Measurements from ENCODE around the gene LMF2.

LMF2 gene

GRCh38 chr22:50482107-50483074 lies 25.1 kb downstream of the LMF2 start:
- H3K4me3 ChIP-seq (replicated peaks; ENCODE audit: low read depth, low read length): peak overlapping the region; percentile 64
- no peak for DNase-seq (ENCODE audit: low read depth)
- TF ChIP-seq, protein P1, sequence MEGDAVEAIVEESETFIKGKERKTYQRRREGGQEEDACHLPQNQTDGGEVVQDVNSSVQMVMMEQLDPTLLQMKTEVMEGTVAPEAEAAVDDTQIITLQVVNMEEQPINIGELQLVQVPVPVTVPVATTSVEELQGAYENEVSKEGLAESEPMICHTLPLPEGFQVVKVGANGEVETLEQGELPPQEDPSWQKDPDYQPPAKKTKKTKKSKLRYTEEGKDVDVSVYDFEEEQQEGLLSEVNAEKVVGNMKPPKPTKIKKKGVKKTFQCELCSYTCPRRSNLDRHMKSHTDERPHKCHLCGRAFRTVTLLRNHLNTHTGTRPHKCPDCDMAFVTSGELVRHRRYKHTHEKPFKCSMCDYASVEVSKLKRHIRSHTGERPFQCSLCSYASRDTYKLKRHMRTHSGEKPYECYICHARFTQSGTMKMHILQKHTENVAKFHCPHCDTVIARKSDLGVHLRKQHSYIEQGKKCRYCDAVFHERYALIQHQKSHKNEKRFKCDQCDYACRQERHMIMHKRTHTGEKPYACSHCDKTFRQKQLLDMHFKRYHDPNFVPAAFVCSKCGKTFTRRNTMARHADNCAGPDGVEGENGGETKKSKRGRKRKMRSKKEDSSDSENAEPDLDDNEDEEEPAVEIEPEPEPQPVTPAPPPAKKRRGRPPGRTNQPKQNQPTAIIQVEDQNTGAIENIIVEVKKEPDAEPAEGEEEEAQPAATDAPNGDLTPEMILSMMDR (IDR thresholded peaks at IDR 0.05; ENCODE audit: low read length, missing control alignments): no peak

GRCh38 chr22:50481440-50482106 lies 25.9 kb downstream of the LMF2 start, which contains the start of gene ADM2:
Gene ADM2, plus strand, starts transcription at chr22:50481543. Its CDS starts 305 bp downstream, at chr22:50481848.
- no peak for DNase-seq (ENCODE audit: low read depth)
- H3K4me3 ChIP-seq (replicated peaks; ENCODE audit: low read depth, low read length): peak within 1 kb of the TSS; percentile 64
- TF ChIP-seq, protein P1 (IDR thresholded peaks at IDR 0.05; ENCODE audit: low read length, missing control alignments): no peak

- DNase-seq (ENCODE audit: low read depth): no peak
- TF ChIP-seq, protein P1 (IDR thresholded peaks at IDR 0.05; ENCODE audit: low read length, missing control alignments): no peak
- H3K4me3 ChIP-seq (replicated peaks; ENCODE audit: low read depth, low read length): peak overlapping the region; percentile 64
Measured at GRCh38 chr22:50481045-50481439, 26.5 kb downstream of the LMF2 start.

DNA sequence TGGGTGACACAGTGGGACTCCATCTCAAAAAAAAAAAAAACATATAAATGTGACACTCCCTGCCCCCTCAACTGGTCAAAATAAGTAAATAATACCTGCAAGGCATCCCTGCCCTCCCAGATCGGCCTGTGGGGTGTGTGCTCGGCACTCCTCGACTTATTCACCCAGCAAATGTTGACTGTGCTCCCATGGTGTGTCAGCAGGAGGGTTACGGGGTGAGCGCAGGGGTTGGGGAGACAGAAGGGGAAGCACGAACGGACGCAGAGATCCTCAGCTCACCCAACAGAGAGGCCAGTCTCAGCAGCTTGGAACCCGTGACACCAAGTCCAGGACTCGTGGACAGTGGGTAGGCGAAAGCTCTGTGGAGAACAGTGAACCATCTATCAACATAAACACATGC lies 27.8 kb downstream of the LMF2 start:
- TF ChIP-seq, protein P1 (IDR thresholded peaks at IDR 0.05; ENCODE audit: low read length, missing control alignments): no peak
- no peak overlapping the region for H3K4me3 ChIP-seq (replicated peaks; ENCODE audit: low read depth, low read length)
- DNase-seq (ENCODE audit: low read depth): no peak

DNA sequence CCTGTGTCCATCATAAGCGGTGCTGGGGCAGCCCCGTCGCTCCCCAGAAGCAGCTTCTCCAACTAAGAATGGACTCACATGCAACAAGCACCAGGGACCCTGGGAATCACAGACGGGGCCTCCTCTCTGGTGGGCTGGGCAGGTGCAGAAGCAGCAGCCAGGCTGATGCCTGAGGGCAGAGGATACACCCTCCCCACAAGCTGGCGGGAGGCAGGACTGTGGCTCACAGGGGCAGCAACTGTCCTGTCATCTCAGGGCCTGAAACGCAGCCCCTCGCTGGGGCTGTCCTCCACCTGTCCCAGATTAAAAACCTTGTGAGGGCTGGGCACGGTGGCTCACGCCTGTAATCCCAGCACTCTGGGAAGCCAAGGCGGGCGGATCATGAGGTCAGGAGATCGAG lies 29.6 kb downstream of the LMF2 start:
- H3K4me3 ChIP-seq (replicated peaks; ENCODE audit: low read depth, low read length): no peak overlapping the region
- TF ChIP-seq, protein P1 (IDR thresholded peaks at IDR 0.05; ENCODE audit: low read length, missing control alignments): no peak
- DNase-seq (ENCODE audit: low read depth): no peak

DNA sequence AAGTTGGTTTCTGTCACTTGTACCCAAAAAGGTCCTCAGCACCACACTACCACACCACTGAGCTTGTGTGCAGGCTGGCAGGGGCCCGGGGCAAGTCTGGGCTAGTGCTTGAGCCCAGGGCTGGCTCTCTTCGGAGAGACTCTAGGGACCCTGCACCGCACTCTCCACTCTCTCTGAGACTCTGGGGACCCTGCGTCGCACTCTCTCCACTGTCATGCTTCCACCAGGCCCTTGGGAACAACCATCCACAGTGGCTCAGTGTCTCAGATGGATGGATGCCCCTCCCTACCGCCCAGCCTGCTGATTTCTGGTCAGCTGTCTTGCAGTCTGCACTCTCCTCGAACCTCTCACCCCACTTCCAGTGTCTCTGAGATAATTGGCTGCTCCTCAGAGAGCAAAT lies 30.6 kb downstream of the LMF2 start:
- DNase-seq (ENCODE audit: low read depth): no peak
- TF ChIP-seq, protein P1 (IDR thresholded peaks at IDR 0.05; ENCODE audit: low read length, missing control alignments): no peak
- no peak overlapping the region for H3K4me3 ChIP-seq (replicated peaks; ENCODE audit: low read depth, low read length)
